GM21367 (cell line): ENCODE data around the gene ANKRD34A.

Source experiments
- ATAC-seq: cut with Tn5 transposase; IDR thresholded peaks from one replicate; pipeline ENCODE4 v1.9.1; 2021; ENCODE audit not compliant: unreplicated experiment

The ANKRD34A gene

GRCh38 chr1:145991735-145992412 lies 27.5 kb upstream of the ANKRD34A start:
- no peak for ATAC-seq

GRCh38 chr1:145990249-145990855 lies 26.0 kb upstream of the ANKRD34A start:
- ATAC-seq: no peak

- no peak for ATAC-seq
Observed at GRCh38 chr1:145988773-145989172, 24.4 kb upstream of the ANKRD34A start.

GRCh38 chr1:145987926-145988325 lies 23.6 kb upstream of the ANKRD34A start:
- ATAC-seq: no peak

GRCh38 chr1:145986551-145986950 lies 22.2 kb upstream of the ANKRD34A start:
- ATAC-seq: no peak

GRCh38 chr1:145985502-145986439 lies 21.4 kb upstream of the ANKRD34A start:
- no peak for ATAC-seq

- ATAC-seq: no peak
Observed at GRCh38 chr1:145985129-145985501, 20.7 kb upstream of the ANKRD34A start.

- ATAC-seq: no peak
Observed at GRCh38 chr1:145983960-145984830, 19.8 kb upstream of the ANKRD34A start.

GRCh38 chr1:145983206-145983675 lies 18.9 kb upstream of the ANKRD34A start:
- ATAC-seq: no peak

GRCh38 chr1:145982010-145982723 lies 17.8 kb upstream of the ANKRD34A start:
- no peak for ATAC-seq

GRCh38 chr1:145980457-145980994 lies 16.2 kb upstream of the ANKRD34A start:
- no peak for ATAC-seq

GRCh38 chr1:145979746-145980456 lies 15.5 kb upstream of the ANKRD34A start:
- ATAC-seq: no peak

- ATAC-seq: peak; percentile 83
Observed at GRCh38 chr1:145978854-145979745, 14.7 kb upstream of the ANKRD34A start.

- no peak for ATAC-seq
Observed at GRCh38 chr1:145978471-145978853, 14.1 kb upstream of the ANKRD34A start.

- no peak for ATAC-seq
Observed at GRCh38 chr1:145977486-145978470, 13.4 kb upstream of the ANKRD34A start.

- ATAC-seq: no peak
Observed at GRCh38 chr1:145977016-145977415, 12.6 kb upstream of the ANKRD34A start.

- no peak for ATAC-seq
Observed at GRCh38 chr1:145975216-145975615, 10.8 kb upstream of the ANKRD34A start.
